Umbilical cord (tissue), 2 donors: Measurements from ENCODE around the gene PRKG1. TPM values are rescaled to one million over a fixed set of nuclear protein-coding genes. Genes with fewer than 3 reads are reported as not detected.
A peak's percentile ranks its signal among the peaks of the same experiment; 100 is the strongest.
"Not testable (repeated sequence)": the region's sequence is repeated elsewhere in the genome, so short reads cannot be mapped to it uniquely, and the experiment has no call there.

Source experiments
- DNase-seq: peaks from one replicate; pipeline ENCODE4 v3.0.0-alpha.2; 2015; ENCODE audit warnings: low spot score
- total RNA-seq: library from RNA; depleted of rRNA; stranded (reverse); fragments of >200 nt; gene quantifications from one replicate; pipeline ENCODE4 v1.2.3, GENCODE V29; 2014; ENCODE audit warnings: low replicate concordance; ENCODE audit not compliant: insufficient read depth

Gene PRKG1
- total RNA-seq, 1 donor from 2014 or later, result 144 TPM

DNA sequence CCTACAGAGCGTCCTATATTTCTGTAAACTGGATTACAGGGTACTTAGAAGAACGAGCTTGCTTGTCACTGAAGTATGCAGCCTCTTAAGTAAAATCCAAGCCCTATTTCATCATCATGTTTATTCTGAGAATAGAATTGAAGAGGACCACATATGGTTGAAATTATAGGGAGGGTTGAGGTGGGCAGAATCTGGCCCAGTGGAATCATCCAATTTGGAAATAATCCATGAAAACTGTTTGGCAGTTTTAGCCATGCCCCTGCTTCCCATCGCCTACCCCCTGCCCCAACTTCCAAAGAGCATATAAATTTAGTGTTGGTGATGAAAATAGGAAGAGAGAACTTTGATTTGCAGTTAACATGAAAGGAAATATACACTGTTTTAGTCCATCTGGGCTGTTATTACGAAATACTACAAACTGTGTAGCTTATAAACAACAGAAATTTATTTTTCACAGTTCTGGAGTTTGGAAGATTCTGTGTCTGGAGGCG lies 150.4 kb downstream of the PRKG1 start:
- DNase-seq, result peak; percentile 66

GRCh38 chr10:51227897-51228713 lies 153.8 kb downstream of the PRKG1 start:
- DNase-seq, result no peak

- DNase-seq, result no peak
These were observed 154.4 kb downstream of the PRKG1 start for GRCh38 chr10:51228714-51229100.

DNA sequence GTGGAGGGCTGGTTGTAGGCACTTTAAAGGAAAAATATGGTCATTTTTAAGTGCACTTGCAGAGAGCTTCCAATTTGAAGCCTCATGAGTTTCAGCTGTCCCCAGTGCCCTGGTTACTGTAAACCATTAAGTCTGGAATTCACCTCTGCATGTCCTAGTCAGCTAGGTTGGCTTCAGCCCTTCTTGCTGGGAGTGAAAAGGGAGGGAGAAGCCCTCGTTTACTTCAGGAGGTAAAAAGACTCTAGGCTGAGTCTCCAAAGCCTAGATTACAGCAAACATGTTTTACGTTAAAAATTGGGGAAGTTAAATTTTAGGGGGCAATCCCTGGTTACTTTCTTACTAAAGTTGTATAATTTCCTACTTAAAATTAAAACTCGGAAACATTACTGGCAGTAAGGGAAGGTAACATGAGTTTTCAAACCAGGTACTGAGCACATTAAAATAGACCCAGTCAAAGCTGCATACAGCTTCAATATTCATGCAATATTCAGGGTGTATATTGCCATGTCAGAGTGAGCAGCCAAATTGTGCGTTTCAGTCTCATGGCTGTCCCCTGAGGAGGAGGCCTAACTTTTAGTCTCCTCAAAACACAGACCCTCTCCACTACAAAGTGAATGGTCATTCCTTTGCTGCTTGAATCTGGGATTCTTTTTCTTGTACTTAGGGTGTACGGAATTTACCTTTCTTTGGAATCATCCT lies 156.7 kb downstream of the PRKG1 start:
- no peak for DNase-seq

DNA sequence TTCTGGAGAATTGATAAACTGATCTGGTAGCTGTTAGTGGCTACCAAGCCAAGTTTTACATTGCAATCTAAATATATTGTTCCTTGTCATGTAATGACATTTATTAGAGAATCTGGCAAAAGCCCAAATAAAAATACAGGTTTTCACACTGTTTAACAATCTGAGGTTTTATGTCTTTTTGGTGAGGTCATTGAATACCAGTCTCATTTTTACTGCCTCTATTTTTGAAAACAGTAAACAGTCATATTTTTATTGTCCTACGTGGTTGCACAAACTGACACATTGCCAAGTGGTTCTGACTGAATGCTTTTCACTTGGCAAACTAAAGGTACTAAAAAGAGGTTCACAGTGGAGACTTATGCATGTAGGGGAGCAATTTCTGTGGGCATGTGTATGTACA lies 157.5 kb downstream of the PRKG1 start:
- DNase-seq, result no peak

GRCh38 chr10:51233337-51234100 lies 159.2 kb downstream of the PRKG1 start:
- no peak for DNase-seq

GRCh38 chr10:51235865-51236264 lies 161.6 kb downstream of the PRKG1 start:
- DNase-seq, result no peak

GRCh38 chr10:51239006-51239405 lies 164.7 kb downstream of the PRKG1 start:
- DNase-seq, result no peak

DNA sequence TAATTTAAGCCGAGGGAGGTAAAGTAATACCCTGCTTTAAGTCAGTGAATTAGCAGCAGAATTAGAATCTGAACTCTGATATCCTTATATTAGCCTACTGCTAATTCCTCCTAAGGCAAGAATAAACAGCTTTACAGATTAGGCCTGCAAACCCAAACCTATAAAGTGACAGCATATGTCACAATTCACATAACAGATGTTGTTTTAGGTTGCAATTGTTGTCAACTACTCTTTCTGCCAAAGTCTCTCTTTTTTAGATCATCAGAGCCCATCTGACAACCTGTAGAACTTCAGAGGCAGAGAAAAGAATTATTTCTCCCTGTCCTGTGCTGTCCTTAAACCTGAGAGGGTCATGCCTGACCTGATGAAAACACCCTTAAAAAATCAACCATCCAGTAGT lies 167.2 kb downstream of the PRKG1 start:
- DNase-seq, result no peak

DNA sequence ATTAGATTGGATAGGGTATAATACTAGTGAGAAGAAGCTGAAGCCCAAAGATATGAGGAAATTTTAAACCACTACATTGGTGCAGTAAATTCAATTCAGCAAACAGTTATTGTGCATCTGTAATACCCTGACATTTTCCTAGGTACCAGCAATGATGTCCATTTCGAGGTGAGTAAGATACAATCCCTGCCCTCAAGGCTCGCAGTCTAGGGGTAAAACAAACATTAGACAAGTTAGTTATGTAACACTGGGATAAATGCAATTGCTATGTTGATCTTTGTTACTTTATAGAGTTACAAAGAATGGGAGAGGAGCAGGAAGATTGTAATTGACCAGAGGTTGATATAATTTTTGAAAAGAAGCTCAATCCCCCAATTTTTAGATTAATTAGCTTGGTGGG lies 168.1 kb downstream of the PRKG1 start:
- no peak for DNase-seq

DNA sequence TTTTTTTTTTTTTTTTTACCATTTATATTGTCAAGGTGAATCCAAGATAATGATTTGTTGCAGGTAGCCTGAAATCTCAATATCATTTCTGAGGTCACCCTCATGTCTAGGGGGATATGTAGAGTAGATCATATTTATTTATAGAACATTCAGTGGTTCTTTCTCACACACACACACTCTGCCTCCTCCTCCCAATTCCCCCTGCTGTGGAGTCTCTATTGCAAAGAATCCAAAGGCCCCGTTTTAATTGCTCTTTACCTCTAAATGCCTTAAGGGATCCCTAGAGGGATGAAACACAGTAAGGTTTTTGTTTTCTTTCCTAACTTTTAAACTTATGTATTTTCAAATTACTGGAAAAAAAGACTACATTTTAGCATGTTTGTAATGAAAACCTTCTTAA lies 170.0 kb downstream of the PRKG1 start:
- DNase-seq, result peak; percentile 25

DNA sequence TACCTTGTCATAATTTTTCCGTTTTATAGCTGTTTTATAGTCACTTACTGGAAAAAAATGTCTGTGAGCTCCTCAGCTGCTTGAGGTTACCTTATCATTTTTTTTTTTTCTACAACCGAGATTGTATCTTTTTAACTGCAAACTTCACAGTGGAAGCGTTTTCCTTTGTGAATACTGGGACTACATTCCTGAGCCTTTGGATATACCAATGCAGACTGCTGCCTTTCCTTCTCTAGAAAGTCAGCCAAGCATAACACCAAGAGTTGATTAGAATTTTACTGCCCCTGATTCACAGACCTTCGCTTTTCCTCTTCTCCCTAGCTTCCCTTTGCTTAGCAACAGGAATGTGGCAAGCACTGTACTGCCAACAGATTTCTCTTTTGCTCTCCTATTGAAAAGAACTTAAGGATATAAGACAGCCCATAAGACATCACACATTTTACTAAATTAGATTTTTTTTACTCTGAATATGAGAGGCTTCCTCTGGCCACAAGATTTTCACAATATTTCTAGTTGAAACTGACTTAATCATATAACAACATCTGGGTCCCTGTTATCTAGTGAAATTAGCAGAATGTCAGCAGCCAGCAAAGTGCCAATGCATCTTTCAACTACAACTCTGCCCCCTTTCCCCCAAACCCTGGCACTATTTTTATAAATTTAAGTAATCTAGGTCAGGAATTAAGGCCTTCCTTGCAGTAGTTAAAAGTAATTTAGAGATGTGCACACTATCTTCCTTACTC lies 170.6 kb downstream of the PRKG1 start:
- peak; percentile 90 for DNase-seq

- no peak for DNase-seq
These were observed 171.9 kb downstream of the PRKG1 start for GRCh38 chr10:51246156-51246555.

DNA sequence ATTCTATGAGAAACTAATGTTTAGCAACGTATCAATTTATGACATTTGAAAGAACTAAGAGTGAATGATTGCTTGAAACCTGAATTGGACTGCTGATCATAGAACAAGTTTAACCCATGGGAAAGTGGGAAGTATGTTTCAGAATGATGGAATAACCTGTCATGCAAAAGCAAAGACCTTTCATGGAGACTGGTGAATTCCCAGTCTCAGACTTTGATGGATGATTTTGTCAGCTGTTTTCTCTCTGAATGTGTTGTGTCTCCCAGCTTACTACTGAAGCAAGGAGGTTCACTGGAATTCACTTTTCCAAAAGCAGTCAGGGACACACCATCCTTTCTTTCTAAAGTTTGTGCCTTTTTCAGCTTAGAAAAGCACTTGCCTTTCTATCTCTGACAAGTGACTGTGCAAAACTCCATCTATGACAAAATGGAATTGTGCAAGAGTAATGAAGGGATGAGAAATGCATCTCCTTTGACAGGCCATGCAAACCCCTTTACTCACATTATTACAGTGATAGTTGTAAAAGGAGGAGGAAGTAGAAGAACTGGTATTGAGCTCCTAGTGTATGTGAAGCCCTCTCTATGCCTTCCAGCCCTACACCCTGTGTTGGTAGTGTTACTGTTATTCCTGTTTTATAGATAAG lies 176.1 kb downstream of the PRKG1 start:
- no peak for DNase-seq

- no peak for DNase-seq
These were observed 176.8 kb downstream of the PRKG1 start for GRCh38 chr10:51251110-51251509.

- DNase-seq, result peak; percentile 53
These were observed 181.1 kb downstream of the PRKG1 start for GRCh38 chr10:51255381-51255780.

GRCh38 chr10:51257511-51258248 lies 183.4 kb downstream of the PRKG1 start:
- peak; percentile 47 for DNase-seq

DNA sequence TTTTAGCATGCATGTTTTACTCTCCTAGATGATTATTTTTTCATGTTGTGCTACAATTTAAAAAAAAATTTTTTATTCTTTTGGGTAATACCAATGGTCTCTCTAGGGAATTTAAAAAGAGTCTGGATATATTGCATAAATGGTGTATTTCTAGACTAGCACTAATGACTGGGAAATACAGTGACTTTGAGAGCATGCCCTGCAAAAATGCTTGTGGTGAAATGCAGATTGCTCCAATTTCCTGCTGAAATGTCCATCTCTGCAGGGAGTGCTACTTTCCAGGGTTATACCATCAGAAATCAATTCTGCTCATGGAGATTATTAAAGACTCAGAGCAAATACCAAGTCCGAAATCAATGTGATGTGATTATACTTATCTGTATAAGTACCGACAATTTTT lies 186.1 kb downstream of the PRKG1 start:
- no peak for DNase-seq

DNA sequence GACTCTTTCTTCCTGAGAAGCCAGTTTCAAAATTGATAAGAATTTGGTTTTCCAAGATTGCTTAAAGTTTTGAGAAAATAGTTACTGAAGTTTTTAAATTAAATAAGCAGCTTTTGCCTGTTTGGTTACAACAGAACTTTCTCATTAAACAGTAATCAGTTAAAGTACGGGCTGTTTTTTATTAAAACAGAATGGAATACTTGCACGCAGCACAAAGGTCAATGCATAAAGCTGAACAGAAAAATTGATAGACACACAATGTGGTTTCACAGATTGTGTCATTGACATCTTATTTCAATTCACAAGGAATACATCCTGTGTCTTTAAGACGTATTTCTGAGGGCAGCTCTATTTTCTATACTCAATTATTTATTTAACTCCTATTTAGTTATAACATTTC lies 192.2 kb downstream of the PRKG1 start:
- no peak for DNase-seq

GRCh38 chr10:51267980-51268570 lies 193.8 kb downstream of the PRKG1 start:
- not testable (repeated sequence) for DNase-seq
